ENCODE results near the gene ADAM23. TPM values are rescaled to one million over a fixed set of nuclear protein-coding genes. Genes with fewer than 3 reads are reported as not detected.

The ADAM23 gene
- total RNA-seq, 2 experiments from 2014 or later = 1.7 to 3.1 TPM

- POLR2A ChIA-PET = no interaction called here
- no peak for ATAC-seq (ENCODE audit: low read depth)
- peaks cover 8% of the 10 kb centered on the region for H3K4me1 Mint-ChIP-seq
- H3K27ac Mint-ChIP-seq = no peak overlapping the region
- H3K27me3 Mint-ChIP-seq = peaks cover 18% of the 10 kb centered on the region
- DNase-seq = no peak
- H3K9me3 Mint-ChIP-seq = no peaks in the 10 kb centered on the region
- no peaks in the 10 kb centered on the region for H3K36me3 Mint-ChIP-seq
- H3K4me3 Mint-ChIP-seq = no peak overlapping the region
Observed at GRCh38 chr2:206535260-206535986, 92.1 kb downstream of the ADAM23 start.

DNA sequence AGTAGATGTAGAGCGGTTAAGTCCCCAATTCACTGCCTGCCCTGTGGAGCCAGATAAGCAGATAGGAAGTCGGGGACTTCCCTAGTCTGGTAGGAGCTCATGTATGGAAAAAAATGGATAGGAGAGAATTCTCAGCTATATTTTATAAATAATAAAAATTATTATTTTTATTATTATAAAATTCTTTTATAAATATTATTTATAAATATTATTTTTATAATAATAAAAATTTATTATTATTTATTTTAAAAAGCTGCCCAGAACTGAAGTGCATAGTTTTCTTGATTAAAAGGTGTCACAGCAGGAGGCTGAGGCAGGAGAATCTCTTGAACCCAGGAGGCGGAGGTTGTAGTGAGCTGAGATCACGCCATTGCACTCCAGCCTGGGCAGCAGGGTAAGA is 97.4 kb downstream of the ADAM23 start:
- DNase-seq (no peak), ATAC-seq (ENCODE audit: low read depth) (no peak)
- POLR2A ChIA-PET = no interaction called here
- H3K27ac Mint-ChIP-seq = no peak overlapping the region
- no peaks in the 10 kb centered on the region for H3K36me3 Mint-ChIP-seq
- no peak overlapping the region for H3K4me3 Mint-ChIP-seq
- H3K9me3 Mint-ChIP-seq = no peaks in the 10 kb centered on the region
- H3K4me1 Mint-ChIP-seq = peaks cover 3% of the 10 kb centered on the region
- H3K27me3 Mint-ChIP-seq = peaks cover 6% of the 10 kb centered on the region

- Mint-ChIP-seq H3K27ac (no peak overlapping the region), H3K4me1 (peaks cover 3% of the 10 kb centered on the region), H3K27me3 (peaks cover 5% of the 10 kb centered on the region), H3K9me3 (no peaks in the 10 kb centered on the region), H3K36me3 (no peaks in the 10 kb centered on the region), H3K4me3 (no peak overlapping the region)
- ATAC-seq (ENCODE audit: low read depth) = no peak
- POLR2A ChIA-PET = no interaction called here
- no peak for DNase-seq
Observed at GRCh38 chr2:206543073-206543472, 99.7 kb downstream of the ADAM23 start.

DNA sequence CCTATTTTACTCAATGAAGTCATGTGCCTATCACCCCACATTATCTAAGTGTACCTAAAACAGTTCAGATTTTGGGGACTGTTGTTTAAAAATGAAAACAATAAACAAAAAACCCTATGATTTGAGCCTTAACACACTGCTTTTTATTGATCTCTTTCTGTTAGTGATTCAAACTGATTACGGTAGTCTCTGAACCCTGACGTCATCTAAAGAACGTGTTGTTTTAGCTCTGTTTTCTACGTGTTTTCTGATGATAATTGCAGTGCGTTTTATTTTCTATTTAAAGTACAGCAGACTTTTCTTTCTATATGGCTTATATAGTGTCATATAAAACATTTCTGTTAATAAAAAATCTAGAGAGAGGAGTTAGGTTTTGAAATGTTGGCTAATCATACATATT is 105.1 kb downstream of the ADAM23 start:
- Mint-ChIP-seq H3K27ac (no peak overlapping the region), H3K4me3 (no peak overlapping the region), H3K4me1 (no peaks in the 10 kb centered on the region), H3K36me3 (no peaks in the 10 kb centered on the region), H3K27me3 (peaks cover 14% of the 10 kb centered on the region), H3K9me3 (no peaks in the 10 kb centered on the region)
- no peak for DNase-seq
- POLR2A ChIA-PET = no interaction called here
- ATAC-seq (ENCODE audit: low read depth) = no peak

GRCh38 chr2:206555721-206556120 is 112.4 kb downstream of the ADAM23 start:
- POLR2A ChIA-PET = no interaction called here
- Mint-ChIP-seq H3K4me3 (no peak overlapping the region), H3K36me3 (no peaks in the 10 kb centered on the region), H3K4me1 (peaks cover 4% of the 10 kb centered on the region), H3K27ac (no peak overlapping the region), H3K9me3 (no peaks in the 10 kb centered on the region), H3K27me3 (peaks cover 18% of the 10 kb centered on the region)
- DNase-seq (no peak), ATAC-seq (ENCODE audit: low read depth) (no peak)

DNA sequence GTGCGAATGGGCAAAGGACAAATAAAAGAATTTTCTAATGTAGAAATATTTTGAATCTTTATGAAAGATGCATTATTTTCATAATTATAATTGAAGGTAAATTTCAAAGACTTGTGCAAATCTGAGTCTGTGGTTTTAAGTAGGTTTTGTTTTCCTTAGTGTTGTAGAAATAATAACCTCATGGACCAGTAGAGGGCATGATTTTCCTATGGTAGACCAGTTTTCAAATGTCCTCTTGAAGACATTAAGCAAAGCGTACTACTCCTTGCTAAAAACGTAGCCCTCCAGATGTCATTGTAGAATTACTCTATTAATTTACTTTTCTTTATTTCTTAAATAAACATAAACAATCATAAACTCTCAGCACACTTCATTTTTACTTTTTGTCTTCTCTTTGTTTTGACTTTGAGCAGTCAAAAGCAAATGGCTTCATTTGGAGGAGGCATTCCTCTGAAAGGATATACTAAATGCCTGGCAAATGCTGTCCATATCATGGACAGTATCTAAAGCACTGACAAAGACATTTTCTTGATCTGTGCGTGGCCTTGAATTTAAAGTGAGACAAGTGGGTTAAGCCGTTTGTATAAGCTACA is 113.1 kb downstream of the ADAM23 start:
- no peak for ATAC-seq (ENCODE audit: low read depth)
- Mint-ChIP-seq H3K27me3 (peaks cover 16% of the 10 kb centered on the region), H3K4me3 (no peak overlapping the region), H3K36me3 (no peaks in the 10 kb centered on the region), H3K27ac (no peak overlapping the region), H3K4me1 (peaks cover 4% of the 10 kb centered on the region), H3K9me3 (no peaks in the 10 kb centered on the region)
- no peak for DNase-seq
- POLR2A ChIA-PET = no interaction called here

DNA sequence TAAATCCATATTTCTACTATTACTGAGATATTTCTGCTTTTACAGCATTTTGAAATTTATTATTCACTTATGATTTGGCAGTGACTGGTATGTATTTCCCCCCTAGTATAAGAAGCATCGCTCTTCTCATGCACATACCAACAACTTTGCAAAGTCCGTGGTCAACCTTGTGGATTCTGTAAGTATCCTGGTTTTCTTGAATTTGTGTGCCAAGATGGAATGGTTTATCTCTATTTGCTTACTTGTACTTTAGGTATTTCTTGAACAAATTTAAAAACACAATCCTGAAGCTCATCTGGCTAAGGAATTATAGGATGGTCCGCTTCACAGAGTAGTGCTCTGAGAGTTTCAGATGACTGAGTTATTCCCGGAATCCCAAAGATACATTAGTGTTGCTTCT is 114.0 kb downstream of the ADAM23 start:
- ATAC-seq (ENCODE audit: low read depth) (no peak), DNase-seq (no peak)
- Mint-ChIP-seq H3K4me1 (peaks cover 4% of the 10 kb centered on the region), H3K27me3 (peaks cover 16% of the 10 kb centered on the region), H3K9me3 (no peaks in the 10 kb centered on the region), H3K4me3 (no peak overlapping the region), H3K36me3 (no peaks in the 10 kb centered on the region), H3K27ac (no peak overlapping the region)
- POLR2A ChIA-PET = no interaction called here

DNA sequence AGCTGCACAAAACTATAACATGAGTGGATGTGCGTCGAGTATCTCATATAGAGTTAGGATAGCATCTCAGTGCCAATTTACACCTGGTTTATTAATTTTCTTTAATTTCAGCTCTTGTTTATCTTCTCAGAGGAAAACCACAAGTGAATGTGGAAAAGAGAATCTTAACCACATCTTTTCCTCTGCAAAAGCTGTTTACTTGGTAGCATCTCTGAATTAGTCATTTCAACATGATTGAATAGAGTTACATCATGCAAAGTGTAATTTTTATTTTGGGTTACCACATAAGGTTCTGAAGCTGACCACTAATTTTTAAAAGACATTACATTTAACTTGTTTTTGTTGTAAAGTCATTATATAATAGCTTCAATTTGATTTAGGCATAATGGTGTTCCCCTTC is 115.2 kb downstream of the ADAM23 start:
- Mint-ChIP-seq H3K27me3 (peaks cover 12% of the 10 kb centered on the region), H3K4me3 (no peak overlapping the region), H3K4me1 (peaks cover 4% of the 10 kb centered on the region), H3K27ac (no peak overlapping the region), H3K36me3 (no peaks in the 10 kb centered on the region), H3K9me3 (no peaks in the 10 kb centered on the region)
- ATAC-seq (ENCODE audit: low read depth) (no peak), DNase-seq (no peak)
- POLR2A ChIA-PET = interaction anchor here (0.6 kb wide), 1 partner anchor 973 kb away, joined by 3 read pairs; no protein-coding TSS in a partner anchor

GRCh38 chr2:206561962-206562361 is 118.6 kb downstream of the ADAM23 start:
- Mint-ChIP-seq H3K9me3 (no peaks in the 10 kb centered on the region), H3K4me3 (no peak overlapping the region), H3K36me3 (no peaks in the 10 kb centered on the region), H3K27me3 (peaks cover 5% of the 10 kb centered on the region), H3K4me1 (peaks cover 4% of the 10 kb centered on the region), H3K27ac (no peak overlapping the region)
- DNase-seq (no peak), ATAC-seq (ENCODE audit: low read depth) (no peak)
- POLR2A ChIA-PET = no interaction called here

- no peak overlapping the region for H3K27ac Mint-ChIP-seq
- POLR2A ChIA-PET = no interaction called here
Observed at GRCh38 chr2:206562375-206562774, 119.0 kb downstream of the ADAM23 start.

DNA sequence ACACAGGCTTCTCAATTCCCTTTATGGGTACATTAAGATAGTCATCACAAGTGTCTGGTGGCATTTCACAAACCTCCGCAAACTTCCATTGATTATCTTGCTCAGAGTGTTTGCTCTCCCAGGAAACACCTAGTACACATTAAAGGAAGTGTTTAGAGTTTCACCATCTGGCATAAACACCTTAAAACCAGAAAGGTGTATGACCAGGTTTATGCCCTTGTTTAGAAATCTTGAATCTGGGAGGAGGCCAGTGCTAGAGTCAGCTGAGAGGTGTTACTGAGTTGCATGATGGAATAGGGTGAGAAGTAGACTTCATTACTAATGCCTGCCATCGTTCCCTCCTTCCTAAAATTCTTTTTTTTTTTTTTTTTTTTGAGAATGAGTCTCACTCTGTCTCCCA is 120.0 kb downstream of the ADAM23 start:
- H3K9me3 Mint-ChIP-seq = no peaks in the 10 kb centered on the region
- no peaks in the 10 kb centered on the region for H3K36me3 Mint-ChIP-seq
- H3K27ac Mint-ChIP-seq = no peak overlapping the region
- H3K4me1 Mint-ChIP-seq = peaks cover under 1% of the 10 kb centered on the region
- POLR2A ChIA-PET = no interaction called here
- no peak for DNase-seq
- peaks cover 5% of the 10 kb centered on the region for H3K27me3 Mint-ChIP-seq
- no peak overlapping the region for H3K4me3 Mint-ChIP-seq
- no peak for ATAC-seq (ENCODE audit: low read depth)

More at GRCh38 chr2:206562375-206562774, 119.0 kb downstream of the ADAM23 start:
- ATAC-seq (ENCODE audit: low read depth) (no peak), DNase-seq (no peak)
- no peaks in the 10 kb centered on the region for H3K36me3 Mint-ChIP-seq
- H3K9me3 Mint-ChIP-seq = no peaks in the 10 kb centered on the region
- H3K27me3 Mint-ChIP-seq = peaks cover 5% of the 10 kb centered on the region
- peaks cover 3% of the 10 kb centered on the region for H3K4me1 Mint-ChIP-seq
- H3K4me3 Mint-ChIP-seq = no peak overlapping the region

DNA sequence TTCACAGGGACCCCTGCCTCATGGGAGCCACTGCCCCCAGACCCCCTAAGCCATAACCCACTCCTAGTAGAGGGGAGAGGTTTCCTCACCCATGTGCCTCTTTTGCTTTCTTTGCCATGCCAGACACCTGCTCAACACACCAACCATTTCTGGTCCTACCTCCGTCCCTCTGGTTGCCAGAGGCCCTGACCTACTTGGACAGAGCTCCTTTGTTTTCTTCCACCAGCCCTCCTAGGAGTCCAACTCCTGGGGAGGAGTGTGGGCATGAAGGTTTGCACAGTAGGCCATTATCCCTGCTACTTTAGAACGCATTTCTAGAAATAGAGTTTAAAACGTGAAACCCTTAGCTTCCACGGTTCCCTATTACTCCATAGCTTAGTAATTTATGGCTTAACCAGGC is 122.3 kb downstream of the ADAM23 start:
- Mint-ChIP-seq H3K4me1 (no peaks in the 10 kb centered on the region), H3K27ac (no peak overlapping the region), H3K36me3 (no peaks in the 10 kb centered on the region), H3K9me3 (no peaks in the 10 kb centered on the region), H3K27me3 (peaks cover 10% of the 10 kb centered on the region), H3K4me3 (no peak overlapping the region)
- ATAC-seq (ENCODE audit: low read depth) = no peak
- no peak for DNase-seq
- POLR2A ChIA-PET = no interaction called here

DNA sequence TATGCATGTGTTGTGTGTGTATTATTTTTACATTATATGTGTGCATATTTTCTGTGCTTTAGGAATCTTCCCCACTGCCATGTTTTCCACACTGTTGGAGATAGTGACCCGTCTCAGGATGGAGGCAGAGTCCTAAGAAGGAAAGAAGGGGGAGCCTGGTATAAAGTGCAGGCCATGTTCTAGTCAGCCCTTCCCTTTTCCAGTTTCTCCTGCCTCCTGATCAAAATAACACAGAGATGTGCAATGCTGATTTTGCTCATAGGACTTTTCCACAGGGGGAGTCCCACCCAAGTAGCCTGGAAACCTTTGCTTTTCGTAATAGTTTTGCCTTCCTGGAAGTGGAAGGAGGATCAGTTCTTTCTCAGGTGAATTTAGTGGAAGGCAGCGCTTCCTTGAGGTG is 126.1 kb downstream of the ADAM23 start:
- ATAC-seq (ENCODE audit: low read depth) = no peak
- DNase-seq = no peak

GRCh38 chr2:206570199-206570598 is 126.9 kb downstream of the ADAM23 start:
- POLR2A ChIA-PET = no interaction called here
- no peak for DNase-seq
- no peaks in the 10 kb centered on the region for H3K9me3 Mint-ChIP-seq
- peaks cover 7% of the 10 kb centered on the region for H3K27me3 Mint-ChIP-seq
- no peak for ATAC-seq (ENCODE audit: low read depth)
- no peak overlapping the region for H3K4me3 Mint-ChIP-seq
- no peaks in the 10 kb centered on the region for H3K4me1 Mint-ChIP-seq
- no peak overlapping the region for H3K27ac Mint-ChIP-seq
- no peaks in the 10 kb centered on the region for H3K36me3 Mint-ChIP-seq

More for the DNA sequence above, 126.1 kb downstream of the ADAM23 start:
- no peaks in the 10 kb centered on the region for H3K9me3 Mint-ChIP-seq
- H3K4me1 Mint-ChIP-seq = no peaks in the 10 kb centered on the region
- H3K27me3 Mint-ChIP-seq = peaks cover 9% of the 10 kb centered on the region
- no peak overlapping the region for H3K4me3 Mint-ChIP-seq
- POLR2A ChIA-PET = no interaction called here
- no peaks in the 10 kb centered on the region for H3K36me3 Mint-ChIP-seq
- no peak overlapping the region for H3K27ac Mint-ChIP-seq
